ENCODE results near the gene CMYA5.

The CMYA5 gene

DNA sequence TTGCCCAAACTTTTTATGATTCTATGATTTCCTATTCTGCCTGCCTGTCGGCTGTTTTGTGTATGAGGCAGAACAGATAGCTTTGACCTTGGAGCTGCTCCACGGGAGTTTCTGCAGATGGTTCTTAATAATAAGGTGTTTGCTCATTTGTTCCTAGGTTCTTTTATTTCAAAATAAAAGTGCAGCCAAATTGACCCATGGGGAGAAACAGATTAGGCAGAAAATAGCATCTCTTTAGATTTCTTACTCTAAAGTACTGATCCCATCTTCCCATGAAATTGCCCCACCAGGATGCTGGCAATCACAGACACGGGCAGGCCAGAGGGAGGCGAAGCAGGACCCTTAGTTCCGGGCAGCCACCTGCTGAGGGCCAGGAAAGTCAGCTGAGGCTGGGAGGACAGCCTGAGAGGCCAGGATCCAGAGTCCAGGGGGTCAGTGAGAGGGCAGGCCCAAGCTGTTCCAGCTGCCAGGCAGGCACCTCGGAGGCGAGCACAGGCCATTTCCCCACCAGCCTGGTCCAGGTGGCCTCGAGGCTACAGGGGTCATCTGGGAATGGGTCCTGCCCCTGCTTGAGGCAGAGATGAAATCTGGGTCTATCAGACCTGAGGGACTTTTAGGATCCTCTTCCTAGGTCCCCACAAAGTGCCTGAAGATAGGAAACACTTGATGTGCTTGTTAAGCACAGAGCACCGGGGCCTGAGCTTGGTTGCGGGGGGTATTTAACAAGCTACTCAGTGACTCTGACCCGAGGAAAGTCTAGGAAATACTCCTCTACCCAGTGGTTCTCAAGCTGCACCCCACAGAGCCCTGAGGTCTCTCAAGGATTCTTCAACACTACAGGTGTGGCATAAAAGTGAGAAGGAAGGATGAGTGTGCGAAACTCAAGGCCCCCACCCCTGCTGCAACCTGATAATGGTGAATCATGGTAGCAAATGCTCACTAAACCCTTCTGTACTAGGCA, 145.4 kb downstream of the CMYA5 start:
- no peak for DNase-seq (ENCODE audit: low read depth, low spot score)

DNA sequence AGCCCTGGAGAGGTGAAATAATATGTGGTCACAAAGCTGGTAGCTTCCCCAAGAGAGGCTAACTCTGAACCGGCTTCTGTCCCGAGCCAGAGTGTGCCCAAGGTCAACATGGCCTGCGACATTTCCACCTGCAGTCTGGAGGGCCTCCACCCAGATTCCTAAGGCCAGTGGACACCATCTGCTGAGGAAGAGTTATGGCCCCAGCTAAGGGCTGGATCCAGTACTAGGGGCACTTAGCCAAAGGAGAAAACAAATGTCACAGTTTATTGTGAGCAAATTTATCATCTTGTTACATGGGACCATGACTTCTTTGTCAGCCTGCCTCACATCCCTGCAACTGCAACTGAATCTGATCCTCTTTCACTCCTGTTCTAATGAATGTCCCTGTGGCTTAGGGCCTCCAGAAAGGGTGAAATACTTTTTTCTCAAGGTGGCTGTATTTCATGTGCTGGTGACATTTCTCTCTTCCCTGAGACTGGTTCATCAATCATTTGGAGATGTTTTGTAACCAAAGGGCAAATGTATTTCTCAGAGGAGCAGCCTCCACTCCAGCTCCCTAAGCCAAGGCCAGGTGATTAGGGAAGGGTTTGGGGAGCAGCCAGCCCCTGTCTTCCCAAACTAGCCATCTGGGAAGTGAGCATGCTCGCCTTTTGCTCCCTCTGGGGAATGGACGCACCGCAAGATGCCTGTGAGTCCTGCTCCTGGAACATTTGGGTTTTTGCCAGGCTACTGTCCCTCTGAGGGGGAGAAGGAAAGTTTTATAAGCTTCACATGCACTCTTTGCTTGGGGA, 148.3 kb downstream of the CMYA5 start:
- DNase-seq (ENCODE audit: low read depth, low spot score): no peak

DNA sequence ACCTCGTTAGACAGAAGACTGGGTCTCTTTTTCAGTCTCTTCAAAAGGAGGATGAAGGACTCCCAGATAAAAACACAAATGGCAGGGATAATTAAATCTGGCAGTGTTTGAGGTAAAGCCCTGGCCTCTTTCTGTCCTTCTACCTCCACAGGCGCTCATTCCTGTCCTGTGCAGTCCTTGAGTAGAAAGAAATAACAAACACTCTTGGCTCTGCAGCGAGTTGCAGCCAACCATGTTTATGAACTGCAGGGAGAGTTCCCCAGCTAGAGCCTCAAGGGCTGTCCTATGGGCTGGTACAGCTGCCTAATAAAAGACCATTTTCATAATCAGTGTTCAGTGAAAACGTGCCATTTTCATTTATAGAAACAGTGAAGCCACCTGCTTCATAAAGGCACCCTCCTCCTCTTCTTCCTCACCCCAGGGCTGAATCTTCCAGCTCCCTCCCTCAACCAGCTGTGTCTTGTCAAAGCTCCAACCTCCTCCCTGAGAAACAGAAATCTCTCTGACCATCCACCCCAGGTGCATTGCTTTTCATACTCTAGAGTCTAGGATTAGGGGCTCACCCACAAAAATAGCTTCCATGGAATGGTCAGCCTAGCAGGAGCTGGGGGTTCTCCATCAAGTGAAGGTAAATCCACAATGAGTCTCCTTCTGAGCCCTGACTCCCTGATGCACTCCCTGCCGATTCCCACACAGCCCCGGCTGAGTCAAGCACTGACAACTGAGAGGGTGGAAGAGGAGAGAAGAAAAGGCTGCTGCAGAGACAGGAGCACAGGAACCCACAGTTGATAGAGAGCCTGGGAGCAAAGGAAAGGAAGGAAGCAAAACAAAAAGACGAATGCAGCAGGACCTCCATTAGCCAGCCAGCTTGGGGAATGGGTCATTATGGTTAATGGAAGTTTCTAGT, 150.7 kb downstream of the CMYA5 start:
- DNase-seq (ENCODE audit: low read depth, low spot score): no peak

DNA sequence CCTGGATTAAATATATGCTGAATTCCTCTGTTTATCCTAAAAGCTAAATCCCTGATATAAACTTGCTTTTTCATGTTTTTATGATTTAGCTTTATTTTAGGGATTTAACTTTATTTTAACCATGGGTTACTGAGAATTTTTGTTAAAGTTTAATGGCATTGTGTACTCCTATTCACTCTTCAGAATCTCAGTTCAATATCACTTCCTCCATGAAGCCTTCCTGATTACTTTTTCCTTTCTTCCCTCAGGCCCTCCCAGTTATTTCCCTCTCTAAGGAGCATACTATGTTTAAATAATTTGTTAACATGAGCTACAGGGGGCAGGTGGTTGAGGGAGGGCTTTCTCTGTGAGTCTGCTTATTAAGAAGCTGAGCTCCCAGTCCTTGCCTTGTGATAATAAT, 151.5 kb downstream of the CMYA5 start:
- DNase-seq (ENCODE audit: low read depth, low spot score): no peak

DNA sequence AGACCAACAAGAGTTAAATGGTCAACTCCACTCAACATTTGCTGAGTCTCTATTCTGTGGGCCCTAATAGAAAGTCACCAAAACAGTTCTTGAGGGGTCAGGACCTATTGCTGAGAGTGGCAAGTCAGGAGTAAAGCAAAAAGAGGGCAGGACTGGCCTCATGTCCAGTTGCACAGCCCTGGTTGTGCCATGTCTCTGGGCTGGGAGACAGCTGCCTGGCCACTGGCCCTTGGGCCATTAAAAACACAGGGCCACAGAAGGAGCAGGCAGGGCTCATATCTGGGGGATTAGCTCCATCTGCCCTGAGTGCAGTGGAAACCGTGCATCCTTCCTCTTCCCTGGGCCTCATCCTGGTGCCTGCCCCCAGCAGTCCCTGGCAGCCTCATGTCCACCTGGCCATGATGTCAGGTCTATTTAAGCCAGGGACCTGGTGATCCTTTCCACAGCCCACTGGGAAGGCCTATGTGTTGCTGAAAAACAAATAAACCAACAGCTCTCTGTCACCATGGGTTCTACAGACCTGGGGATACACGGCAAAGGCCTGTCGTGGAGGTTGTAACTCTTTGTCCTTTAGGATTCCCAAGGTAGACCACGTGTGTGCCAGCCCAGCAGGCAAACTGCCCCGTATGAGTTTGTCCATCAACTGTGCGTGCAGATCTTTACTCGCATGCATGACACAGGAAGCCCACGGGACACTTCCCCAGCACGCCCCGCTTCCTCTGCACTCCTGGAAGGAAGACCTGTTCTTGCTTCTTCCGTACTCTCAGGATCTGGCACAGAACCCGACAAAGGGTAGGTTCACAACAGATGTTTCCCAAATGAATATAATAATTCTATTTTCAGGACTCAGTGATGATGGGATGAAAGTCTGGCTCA, 152.6 kb downstream of the CMYA5 start:
- no peak for DNase-seq (ENCODE audit: low read depth, low spot score)

DNA sequence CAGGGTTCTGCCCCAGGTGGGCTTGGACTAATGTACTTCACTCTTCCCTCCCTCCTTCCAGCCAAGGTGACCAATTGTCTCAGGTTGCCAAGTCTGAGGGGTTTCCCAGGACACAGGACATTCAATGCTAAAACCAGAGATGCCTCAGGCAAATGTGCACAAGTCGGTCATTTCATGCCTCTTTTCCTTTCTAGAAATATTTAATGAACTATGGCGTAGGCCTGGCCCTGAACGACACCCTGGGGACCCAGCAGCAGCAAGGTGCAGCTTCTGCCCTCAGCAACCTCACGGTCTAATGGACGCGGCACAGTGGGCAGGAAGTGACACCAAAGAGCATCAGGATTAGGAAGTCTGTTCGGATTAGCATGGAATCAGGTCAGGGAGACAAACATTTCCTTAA, 153.4 kb downstream of the CMYA5 start:
- no peak for DNase-seq (ENCODE audit: low read depth, low spot score)

DNA sequence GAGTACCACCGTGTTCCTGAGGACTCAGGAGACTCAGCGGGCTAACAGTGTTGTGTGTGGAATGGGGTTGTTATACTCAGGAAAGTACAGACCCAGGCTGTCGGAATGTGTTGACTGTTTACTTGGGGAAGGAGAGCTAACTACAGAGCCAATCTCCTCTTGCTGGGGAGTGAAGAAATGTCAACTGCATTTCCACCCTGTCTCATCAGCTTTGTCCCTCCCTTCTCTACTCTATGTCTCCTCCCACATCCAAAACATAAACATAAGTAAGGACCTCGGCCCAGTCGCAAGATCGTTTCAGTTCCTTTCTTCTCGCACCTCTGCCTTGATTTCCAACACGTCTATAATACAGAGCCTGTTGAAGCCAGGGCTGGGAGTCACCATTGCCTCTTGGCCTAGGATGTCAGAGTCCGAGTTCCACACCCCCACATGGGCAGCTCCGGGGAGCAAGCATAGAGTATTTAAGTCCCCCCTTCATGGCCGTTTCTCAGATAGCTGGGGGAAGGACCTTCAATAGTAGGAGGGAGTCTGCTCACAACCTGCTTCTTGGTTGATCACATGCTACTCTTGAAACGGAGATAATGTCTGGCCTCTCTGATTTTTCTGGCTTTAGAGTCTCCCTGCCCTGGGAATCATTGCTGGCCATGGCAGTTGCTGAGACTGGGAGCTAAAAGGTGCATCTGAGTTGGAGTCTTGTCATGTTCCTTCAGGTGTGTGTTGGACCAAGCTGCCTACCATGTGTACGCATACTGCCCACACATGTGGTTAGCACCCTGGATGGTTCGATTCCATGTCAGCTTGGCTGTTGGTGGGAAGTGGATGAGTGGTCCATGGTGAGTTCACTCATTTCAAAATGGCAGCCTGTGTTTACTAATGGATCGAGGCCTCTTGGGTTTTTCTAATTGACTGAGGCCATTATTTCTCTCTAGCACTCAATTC, 154.1 kb downstream of the CMYA5 start:
- no peak for DNase-seq (ENCODE audit: low read depth, low spot score)

DNA sequence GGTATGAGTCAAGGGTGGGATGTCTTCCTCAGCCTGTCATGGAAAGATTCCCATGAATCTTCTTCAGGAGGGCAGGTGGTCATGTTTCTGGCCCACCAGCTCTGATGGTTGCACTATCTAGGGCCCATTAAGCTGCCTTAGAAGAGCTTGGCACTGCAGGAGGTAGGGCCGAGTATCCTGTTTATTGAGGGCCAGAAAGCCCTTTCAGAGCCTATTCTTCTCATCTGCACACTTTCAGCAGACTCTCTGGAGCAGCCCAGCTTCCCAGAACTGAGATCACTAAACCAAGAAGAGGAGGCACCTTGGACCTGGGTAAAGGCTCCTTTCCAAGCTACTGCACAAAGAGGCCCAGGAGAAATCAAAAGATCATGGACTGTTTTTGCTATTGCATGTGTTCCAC, 154.9 kb downstream of the CMYA5 start:
- DNase-seq (ENCODE audit: low read depth, low spot score): no peak

DNA sequence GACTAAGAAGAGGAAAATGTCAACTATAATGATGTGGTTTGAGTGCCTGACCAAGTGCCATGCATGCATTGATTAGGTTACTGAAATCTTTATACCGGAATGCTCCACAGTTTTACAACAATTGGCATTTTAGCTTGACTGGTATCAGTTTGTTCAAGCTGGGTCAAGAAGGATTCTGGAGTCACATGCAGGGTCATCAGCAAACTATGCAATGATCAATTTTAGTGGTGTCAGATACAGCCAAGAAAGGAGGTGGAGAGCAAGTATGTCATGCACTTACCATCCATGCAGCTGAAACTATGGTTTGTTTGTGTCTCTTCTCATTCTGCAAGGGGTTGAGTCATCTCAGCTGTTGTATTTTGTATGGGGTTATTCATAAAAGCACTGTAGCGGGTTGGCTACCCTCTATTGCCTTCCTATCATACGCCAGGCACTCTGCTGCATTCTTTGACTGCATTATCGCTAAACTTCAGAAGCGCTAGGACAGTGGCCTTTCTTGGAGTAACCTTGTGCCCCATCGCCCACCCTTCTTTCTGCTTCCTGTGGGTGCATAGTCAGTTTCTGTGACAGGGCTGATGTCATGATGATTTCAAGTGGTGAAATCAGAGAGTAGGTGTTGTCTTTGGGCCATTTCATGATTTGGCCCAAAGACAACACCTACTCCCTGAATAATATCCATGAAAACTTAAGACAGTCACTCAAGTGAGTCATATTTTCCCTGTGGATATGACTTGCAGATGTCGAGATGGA, 156.0 kb downstream of the CMYA5 start:
- peak; percentile 60 for DNase-seq (ENCODE audit: low read depth, low spot score)

DNA sequence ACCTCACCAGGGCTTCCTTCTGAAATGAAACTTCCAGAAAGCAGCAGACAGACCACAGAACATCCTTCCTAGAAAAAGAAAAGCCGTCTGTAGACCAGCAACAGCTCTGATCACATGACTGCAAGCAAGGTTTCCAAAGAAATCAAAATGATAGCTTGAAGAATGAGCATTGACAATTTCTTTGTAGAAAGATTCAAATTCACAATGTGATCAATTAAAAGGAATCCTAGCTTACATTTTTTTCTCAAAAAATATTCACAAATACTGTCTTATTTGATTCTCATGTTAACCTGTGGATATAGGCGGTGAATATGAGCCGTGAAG, 156.5 kb downstream of the CMYA5 start:
- no peak for DNase-seq (ENCODE audit: low read depth, low spot score)

DNA sequence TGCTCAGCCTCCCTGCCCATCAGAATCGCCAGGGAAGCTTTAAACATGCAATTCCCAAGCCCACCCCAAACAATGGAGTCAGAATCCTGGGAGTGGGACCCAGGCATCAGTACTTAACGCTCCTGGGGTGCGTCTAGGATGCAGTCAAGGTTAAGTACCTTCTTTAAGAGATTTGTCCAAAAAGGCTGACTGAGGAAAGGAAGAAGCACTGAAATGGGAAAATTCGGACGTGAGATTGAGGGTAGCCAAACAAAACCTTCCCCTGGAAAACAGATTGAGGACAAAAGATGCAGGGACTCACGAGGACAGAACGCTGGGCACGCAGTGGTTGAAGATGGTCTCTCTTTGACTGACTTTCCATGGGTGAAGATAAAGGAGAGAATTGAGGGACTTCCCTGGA, 157.9 kb downstream of the CMYA5 start:
- DNase-seq (ENCODE audit: low read depth, low spot score): no peak

DNA sequence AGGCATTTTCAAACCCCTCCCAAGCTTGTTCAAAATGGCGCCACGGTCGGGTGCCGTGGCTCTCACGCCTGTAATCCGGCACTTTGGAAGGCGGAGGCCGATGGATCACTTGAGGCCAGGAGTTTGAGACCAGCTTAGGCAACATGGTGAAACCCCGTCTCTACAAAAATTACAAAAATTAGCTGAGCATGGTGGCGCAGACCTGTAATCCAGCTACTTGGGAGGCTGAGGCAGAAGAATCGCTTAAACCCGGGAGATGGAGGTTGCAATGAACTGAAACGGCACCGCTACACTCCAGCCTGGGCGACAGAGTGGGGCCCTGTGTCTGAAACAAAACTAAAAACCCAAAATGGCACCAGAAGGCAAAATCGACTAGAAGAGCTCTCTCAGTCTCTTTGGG, 159.4 kb downstream of the CMYA5 start:
- DNase-seq (ENCODE audit: low read depth, low spot score): no peak
